Tibial nerve (tissue), 4 donors: Measurements from ENCODE around the gene ANO2. TPM values are rescaled to one million over a fixed set of nuclear protein-coding genes. Genes with fewer than 3 reads are reported as not detected.

Source experiments
- DNase-seq, 2 donors: peaks; one replicate each; pipeline ENCODE4 v3.0.0-alpha.2; 2019; ENCODE audit warnings: low spot score in 2 of 2
- H3K27ac ChIP-seq, 4 donors: fragments of 200-600 bp; sonication (generic) in 3 of 4; one replicate each; pipeline ENCODE4 v1.5.1; 2017 to 2019; ENCODE audit warnings: mild to moderate bottlenecking in 1 of 4
- H3K27me3 ChIP-seq, 2 donors: fragments of 200-600 bp; sonication (generic) in 1 of 2; one replicate each; pipeline versions ENCODE4 v1.5.1 to v1.6.0; 2017 to 2019
- H3K36me3 ChIP-seq, 3 donors: fragments of 200-600 bp; sonication (generic); one replicate each; pipeline ENCODE4 v1.5.1; 2018 to 2019
- H3K4me1 ChIP-seq, 4 donors: fragments of 200-600 bp; sonication (generic) in 3 of 4; one replicate each; pipeline ENCODE4 v1.5.1; 2017 to 2019
- H3K4me3 ChIP-seq, 4 donors: fragments of 200-600 bp; sonication (generic) in 3 of 4; one replicate each; pipeline ENCODE4 v1.5.1; 2017 to 2019; ENCODE audit warnings: mild to moderate bottlenecking in 1 of 4, moderate library complexity in 1 of 4
- H3K9me3 ChIP-seq, 4 donors: fragments of 200-600 bp; sonication (generic) in 3 of 4; one replicate each; pipeline ENCODE4 v1.5.1; 2017 to 2019
- CTCF ChIP-seq, 5 experiments: fragments of 200-600 bp in 3 of 5; fragments of 450-650 bp in 2 of 5; sonication (generic) in 3 of 5; IDR thresholded peaks; one replicate each; pipeline ENCODE4 v1.5.1; 2016 to 2019; ENCODE audit warnings: antibody characterized with exemption in 5 of 5, mild to moderate bottlenecking in 3 of 5, moderate library complexity in 2 of 5
- EP300 ChIP-seq, 2 donors: sonication (generic); formaldehyde crosslinking; IDR thresholded peaks; one replicate each; pipeline ENCODE4 v1.6.1; 2017; ENCODE audit warnings: antibody characterized with exemption in 2 of 2, mild to moderate bottlenecking in 1 of 2
- POLR2A ChIP-seq, 2 donors: fragments of 450-650 bp; IDR thresholded peaks; one replicate each; pipeline ENCODE4 v1.6.1; 2017; ENCODE audit warnings: antibody characterized with exemption in 2 of 2, mild to moderate bottlenecking in 2 of 2, moderate library complexity in 2 of 2
- WGBS, 2 donors: methylation state at CpG; one replicate each; pipeline ENCODE4 v1.1.5; 2018; 5-methylcytosine and 5-hydroxymethylcytosine counted together
- total RNA-seq, 4 donors: library from RNA; depleted of rRNA; stranded (reverse); fragments of >200 nt; gene quantifications; one replicate each; pipeline ENCODE4 v1.1.0, GENCODE V29; 2016

Gene ANO2
- total RNA-seq, 4 donors from 2014 or later = 13.8 to 23.2 (median 21.3) TPM

GRCh38 chr12:5921027-5921909, 23.8 kb downstream of the ANO2 start:
- no peak for DNase-seq
- Histone ChIP-seq H3K36me3 (no peaks in the 10 kb centered on the region), H3K27ac (no peak overlapping the region), H3K9me3 (no peaks in the 10 kb centered on the region), H3K4me1 (no peaks in the 10 kb centered on the region), H3K4me3 (no peak overlapping the region), H3K27me3 (no peaks in the 10 kb centered on the region)
- WGBS, 2 donors = 93% methylated on average over 25 of the region's 25 CpGs
- no peak for TF ChIP-seq EP300 (IDR thresholded peaks at IDR 0.05)
- TF ChIP-seq POLR2A (IDR thresholded peaks at IDR 0.05) = no peak
- TF ChIP-seq CTCF (IDR thresholded peaks at IDR 0.05) = no peak

- Histone ChIP-seq H3K27ac (no peak overlapping the region), H3K9me3 (no peaks in the 10 kb centered on the region), H3K4me3 (no peak overlapping the region), H3K36me3 (no peaks in the 10 kb centered on the region), H3K4me1 (no peaks in the 10 kb centered on the region), H3K27me3 (no peaks in the 10 kb centered on the region)
- WGBS, 2 donors = 75 to 79% methylated on average over 9 of the region's 9 CpGs
- TF ChIP-seq CTCF (IDR thresholded peaks at IDR 0.05) (no peak), POLR2A (IDR thresholded peaks at IDR 0.05) (no peak), EP300 (IDR thresholded peaks at IDR 0.05) (no peak)
- DNase-seq = no peak
Measured at GRCh38 chr12:5916785-5917290, 28.2 kb downstream of the ANO2 start.

GRCh38 chr12:5915511-5915910, 29.5 kb downstream of the ANO2 start:
- Histone ChIP-seq H3K27ac (no peak overlapping the region), H3K4me3 (no peak overlapping the region), H3K9me3 (no peaks in the 10 kb centered on the region), H3K27me3 (no peaks in the 10 kb centered on the region), H3K4me1 (no peaks in the 10 kb centered on the region), H3K36me3 (no peaks in the 10 kb centered on the region)
- DNase-seq = no peak
- TF ChIP-seq EP300 (IDR thresholded peaks at IDR 0.05) (no peak), POLR2A (IDR thresholded peaks at IDR 0.05) (no peak), CTCF (IDR thresholded peaks at IDR 0.05) (no peak)
- 84 to 90% methylated on average over 4 of the region's 4 CpGs for WGBS, 2 donors

GRCh38 chr12:5914387-5915149, 30.5 kb downstream of the ANO2 start:
- no peak for TF ChIP-seq CTCF (IDR thresholded peaks at IDR 0.05)
- TF ChIP-seq POLR2A (IDR thresholded peaks at IDR 0.05) = no peak
- TF ChIP-seq EP300 (IDR thresholded peaks at IDR 0.05) = no peak
- H3K9me3 ChIP-seq = no peaks in the 10 kb centered on the region
- H3K27ac ChIP-seq = no peak overlapping the region
- no peaks in the 10 kb centered on the region for H3K4me1 ChIP-seq
- no peaks in the 10 kb centered on the region for H3K36me3 ChIP-seq
- no peak for DNase-seq
- H3K27me3 ChIP-seq = no peaks in the 10 kb centered on the region
- no peak overlapping the region for H3K4me3 ChIP-seq
- WGBS, 2 donors = 45 to 63% methylated on average over 6 to 11 of the region's 11 CpGs

- no peak for DNase-seq
- Histone ChIP-seq H3K27me3 (no peaks in the 10 kb centered on the region), H3K4me3 (no peak overlapping the region), H3K4me1 (no peaks in the 10 kb centered on the region), H3K36me3 (no peaks in the 10 kb centered on the region), H3K9me3 (no peaks in the 10 kb centered on the region), H3K27ac (no peak overlapping the region)
- TF ChIP-seq CTCF (IDR thresholded peaks at IDR 0.05) (no peak), POLR2A (IDR thresholded peaks at IDR 0.05) (no peak), EP300 (IDR thresholded peaks at IDR 0.05) (no peak)
- WGBS, 2 donors = 83 to 86% methylated on average over 9 of the region's 9 CpGs
Measured at GRCh38 chr12:5913387-5913786, 31.7 kb downstream of the ANO2 start.
